Common myeloid progenitor, CD34-positive (primary cell): ENCODE data around the gene SAMD4A.

ENCODE experiments used
- CTCF ChIA-PET: fragments of 350-600 bp; sonication (Branson Sonifier 250); formaldehyde crosslinking; loops from one replicate; lab custom pipeline; 2021; ENCODE audit warnings: antibody characterized with exemption; lab: Charles Lee
- POLR2A ChIA-PET: fragments of 350-600 bp; sonication (Branson Sonifier 250); formaldehyde crosslinking; loops from one replicate; lab custom pipeline; 2021; ENCODE audit warnings: antibody characterized with exemption; lab: Charles Lee
- DNase-seq, 3 donors: peaks; one replicate each; pipeline versions ENCODE4 v3.0.0 to v3.0.0-alpha.2; 2013
- H3K27ac ChIP-seq, 2 experiments: 1 replicate in 1 of 2; 2 replicates in 1 of 2; pipeline ENCODE4 v1.7.0; 2013; ENCODE audit warnings: inconsistent platforms in 2 of 2, low read length in 2 of 2, mild to moderate bottlenecking in 2 of 2, low read depth in 1 of 2, moderate library complexity in 1 of 2; ENCODE audit not compliant: severe bottlenecking in 2 of 2, insufficient read depth in 1 of 2, poor library complexity in 1 of 2
- H3K27me3 ChIP-seq, 5 experiments: replicated peaks in 2 of 5; 1 replicate in 3 of 5; 2 replicates in 2 of 5; pipeline versions ENCODE4 v1.6.1 to v1.7.0; 2013; ENCODE audit warnings: low read length in 4 of 5, mild to moderate bottlenecking in 2 of 5, moderate library complexity in 2 of 5, inconsistent platforms in 1 of 5; ENCODE audit not compliant: insufficient read depth in 5 of 5, control insufficient read depth in 4 of 5
- H3K36me3 ChIP-seq, 4 experiments: 1 replicate in 2 of 4; 2 replicates in 2 of 4; pipeline versions ENCODE4 v1.6.1 to v1.7.0; 2013; ENCODE audit warnings: low read length in 3 of 4, control low read depth in 1 of 4, mild to moderate bottlenecking in 1 of 4; ENCODE audit not compliant: control insufficient read depth in 4 of 4, insufficient read depth in 4 of 4
- H3K4me1 ChIP-seq, 4 experiments: 1 replicate in 3 of 4; 2 replicates in 1 of 4; pipeline versions ENCODE4 v1.6.1 to v1.7.1; 2013; ENCODE audit warnings: low read length in 3 of 4, mild to moderate bottlenecking in 3 of 4, control low read depth in 1 of 4, inconsistent platforms in 1 of 4, moderate library complexity in 1 of 4; ENCODE audit not compliant: control insufficient read depth in 4 of 4, insufficient read depth in 4 of 4; ENCODE audit errors: control extremely low read depth in 1 of 4
- H3K4me3 ChIP-seq, 7 experiments: 1 replicate in 4 of 7; 2 replicates in 3 of 7; pipeline versions ENCODE4 v1.5.1 to v1.7.0; 2013; ENCODE audit warnings: mild to moderate bottlenecking in 7 of 7, low read length in 6 of 7, moderate library complexity in 6 of 7, inconsistent platforms in 2 of 7, low read depth in 2 of 7, control low read depth in 1 of 7; ENCODE audit not compliant: insufficient read depth in 4 of 7, control insufficient read depth in 1 of 7; ENCODE audit errors: extremely low read depth in 1 of 7
- H3K9me3 ChIP-seq, 5 experiments: 1 replicate in 4 of 5; 2 replicates in 1 of 5; pipeline versions ENCODE4 v1.6.1 to v1.7.1; 2013; ENCODE audit warnings: low read length in 4 of 5, mild to moderate bottlenecking in 2 of 5, inconsistent platforms in 1 of 5, low read depth in 1 of 5, moderate library complexity in 1 of 5; ENCODE audit not compliant: control insufficient read depth in 4 of 5, insufficient read depth in 2 of 5; ENCODE audit errors: control extremely low read depth in 1 of 5
- WGBS: methylation state at CpG from one replicate; pipeline ENCODE4 v1.1.5; 2013; ENCODE audit not compliant: insufficient coverage; 5-methylcytosine and 5-hydroxymethylcytosine counted together

SAMD4A gene

DNA sequence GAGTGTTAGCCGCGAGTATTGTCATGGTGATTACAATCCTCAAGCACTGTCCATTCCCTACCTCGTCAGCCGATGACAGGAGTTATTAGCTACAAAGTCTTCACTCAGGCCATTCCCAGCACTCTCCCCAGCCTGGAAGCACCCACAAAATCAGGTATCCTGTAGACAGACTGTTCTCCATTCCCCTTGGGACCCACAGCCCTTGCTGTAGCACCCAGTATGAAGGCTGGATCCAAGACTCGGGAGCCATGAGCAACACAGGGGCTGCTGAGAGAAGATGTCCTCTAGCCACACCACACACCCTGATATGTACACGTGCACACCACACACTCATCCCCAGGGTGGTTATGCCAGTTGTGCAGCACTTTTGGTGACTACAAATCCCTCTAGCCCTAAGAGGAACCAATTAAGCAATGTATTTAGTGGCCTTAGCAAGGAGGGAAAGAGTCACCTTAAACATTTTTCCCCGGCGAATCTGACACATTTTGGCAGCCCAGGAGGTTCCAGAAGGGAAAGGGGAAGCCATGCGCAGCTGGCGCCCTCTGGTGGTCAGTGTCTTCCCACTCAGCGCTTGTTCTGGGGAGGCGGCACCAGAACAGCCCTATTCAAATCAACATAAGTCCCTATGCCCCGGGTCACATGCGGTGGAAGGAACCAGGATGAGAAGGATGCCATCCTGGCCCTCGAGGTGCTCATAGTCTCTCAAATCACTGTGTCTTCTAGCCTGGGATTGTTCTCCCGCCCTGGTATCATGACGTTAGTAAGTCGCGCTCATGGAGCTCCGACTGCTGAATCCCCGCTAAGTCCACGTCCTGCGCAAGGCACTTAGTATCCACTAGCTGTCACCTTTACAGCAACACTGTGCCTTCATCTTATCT is 238.8 kb downstream of the SAMD4A start:
- DNase-seq: peak; percentile 80 to 87 (median 84)
- Histone ChIP-seq H3K27ac (no peak overlapping the region), H3K27me3 (peaks cover 0 to 2% (median 0%) of the 10 kb centered on the region in 5 experiments), H3K4me3 (peak overlapping the region in 1 of 7 experiments; percentile 19), H3K9me3 (no peaks in the 10 kb centered on the region), H3K4me1 (peaks cover 0 to 8% (median 0%) of the 10 kb centered on the region in 4 experiments), H3K36me3 (no peaks in the 10 kb centered on the region)
- CTCF ChIA-PET: interaction anchor here (0.8 to 7.9 kb wide), 21 partner anchors 9 to 255 kb away, joined by 3 to 76 read pairs (median 6); partner anchors contain the start of genes GCH1 and SAMD4A
- POLR2A ChIA-PET: no interaction called here
- 49% methylated on average over 15 of the region's 23 CpGs for WGBS

DNA sequence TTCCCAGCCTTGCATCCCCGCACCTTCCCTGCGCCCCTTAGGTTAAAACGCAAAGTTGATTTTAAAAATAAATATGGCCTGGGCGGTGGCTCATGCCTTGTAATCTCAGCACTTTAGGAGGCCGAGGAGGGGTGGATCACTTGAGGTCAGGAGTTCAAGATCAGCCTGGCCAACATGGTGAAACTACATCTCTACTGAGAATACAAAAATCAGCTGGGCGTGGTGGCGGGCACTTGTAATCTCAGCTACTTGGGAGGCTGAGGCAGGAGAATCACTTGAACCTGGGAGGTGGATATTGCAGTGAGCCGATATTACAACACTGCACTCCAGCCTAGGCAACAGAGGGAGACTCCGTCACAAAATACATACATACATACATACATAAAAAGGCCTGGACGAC is 239.7 kb downstream of the SAMD4A start:
- 94% methylated on average over 7 of the region's 10 CpGs for WGBS
- POLR2A ChIA-PET: no interaction called here
- Histone ChIP-seq H3K27ac (no peak overlapping the region), H3K27me3 (peaks cover 0 to 2% (median 0%) of the 10 kb centered on the region in 5 experiments), H3K4me1 (peaks cover 0 to 8% (median 0%) of the 10 kb centered on the region in 4 experiments), H3K36me3 (no peaks in the 10 kb centered on the region), H3K9me3 (no peaks in the 10 kb centered on the region), H3K4me3 (no peak overlapping the region)
- DNase-seq: no peak
- CTCF ChIA-PET: interaction anchor here (0.8 to 7.9 kb wide), 12 partner anchors 12 to 249 kb away, joined by 3 to 76 read pairs (median 14); partner anchors contain the start of genes GCH1 and SAMD4A

DNA sequence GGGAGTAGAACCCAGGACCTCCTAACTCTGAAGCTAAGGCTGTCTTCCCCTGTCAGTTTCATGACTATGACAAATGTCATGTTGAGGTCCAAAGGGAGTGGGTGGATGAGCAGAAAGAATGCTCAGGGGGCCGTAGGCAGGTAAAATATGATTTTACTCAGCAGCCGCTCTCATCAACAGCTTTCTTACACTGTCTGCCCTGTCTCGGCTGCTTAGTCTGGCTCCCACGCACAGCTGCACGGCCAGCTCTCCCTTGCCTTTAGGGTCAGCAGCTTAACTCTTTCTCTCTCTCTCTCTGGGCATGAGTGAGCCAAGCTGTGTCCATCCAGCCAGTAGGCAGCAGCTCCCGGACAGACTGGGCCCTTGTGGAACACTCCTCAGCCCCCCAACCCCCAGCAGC is 240.5 kb downstream of the SAMD4A start:
- 100% methylated on average over 5 of the region's 6 CpGs for WGBS
- Histone ChIP-seq H3K9me3 (no peaks in the 10 kb centered on the region), H3K4me3 (no peak overlapping the region), H3K4me1 (peaks cover 0 to 8% (median 0%) of the 10 kb centered on the region in 4 experiments), H3K27me3 (peaks cover 0 to 2% (median 0%) of the 10 kb centered on the region in 5 experiments), H3K27ac (no peak overlapping the region), H3K36me3 (no peaks in the 10 kb centered on the region)
- ChIA-PET CTCF (interaction anchor here (0.6 to 7.9 kb wide), 7 partner anchors 11 to 247 kb away, joined by 3 to 76 read pairs (median 5); partner anchors contain the start of gene SAMD4A), POLR2A (no interaction called here)
- no peak for DNase-seq

DNA sequence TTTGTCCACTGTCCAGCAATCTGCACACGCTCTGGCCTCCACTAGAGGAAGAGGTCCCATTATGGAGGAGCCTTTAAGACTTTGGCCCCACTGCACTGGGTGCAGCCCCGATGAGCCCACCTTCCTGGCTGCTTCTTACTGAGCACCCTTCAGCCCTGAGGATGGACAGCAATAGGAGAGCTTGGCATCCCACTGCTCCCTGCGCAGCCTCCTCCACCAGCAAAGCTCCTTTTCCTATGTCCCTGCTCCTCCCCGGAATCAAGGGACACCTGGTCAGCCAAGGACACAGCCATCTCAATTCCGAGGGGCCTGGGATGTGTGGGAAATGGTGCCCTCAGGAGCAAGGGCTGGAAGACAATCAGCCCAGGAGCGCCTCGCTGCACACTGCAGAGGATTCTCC is 241.0 kb downstream of the SAMD4A start:
- Histone ChIP-seq H3K27me3 (peaks cover 0 to 2% (median 0%) of the 10 kb centered on the region in 5 experiments), H3K4me1 (peaks cover 0 to 8% (median 0%) of the 10 kb centered on the region in 4 experiments), H3K9me3 (no peaks in the 10 kb centered on the region), H3K4me3 (no peak overlapping the region), H3K27ac (no peak overlapping the region), H3K36me3 (no peaks in the 10 kb centered on the region)
- 96% methylated on average over 6 of the region's 7 CpGs for WGBS
- ChIA-PET CTCF (interaction anchor here (0.8 to 7.9 kb wide), 6 partner anchors 11 to 248 kb away, joined by 3 to 76 read pairs (median 34); partner anchors contain the start of gene SAMD4A), POLR2A (no interaction called here)
- no peak for DNase-seq

DNA sequence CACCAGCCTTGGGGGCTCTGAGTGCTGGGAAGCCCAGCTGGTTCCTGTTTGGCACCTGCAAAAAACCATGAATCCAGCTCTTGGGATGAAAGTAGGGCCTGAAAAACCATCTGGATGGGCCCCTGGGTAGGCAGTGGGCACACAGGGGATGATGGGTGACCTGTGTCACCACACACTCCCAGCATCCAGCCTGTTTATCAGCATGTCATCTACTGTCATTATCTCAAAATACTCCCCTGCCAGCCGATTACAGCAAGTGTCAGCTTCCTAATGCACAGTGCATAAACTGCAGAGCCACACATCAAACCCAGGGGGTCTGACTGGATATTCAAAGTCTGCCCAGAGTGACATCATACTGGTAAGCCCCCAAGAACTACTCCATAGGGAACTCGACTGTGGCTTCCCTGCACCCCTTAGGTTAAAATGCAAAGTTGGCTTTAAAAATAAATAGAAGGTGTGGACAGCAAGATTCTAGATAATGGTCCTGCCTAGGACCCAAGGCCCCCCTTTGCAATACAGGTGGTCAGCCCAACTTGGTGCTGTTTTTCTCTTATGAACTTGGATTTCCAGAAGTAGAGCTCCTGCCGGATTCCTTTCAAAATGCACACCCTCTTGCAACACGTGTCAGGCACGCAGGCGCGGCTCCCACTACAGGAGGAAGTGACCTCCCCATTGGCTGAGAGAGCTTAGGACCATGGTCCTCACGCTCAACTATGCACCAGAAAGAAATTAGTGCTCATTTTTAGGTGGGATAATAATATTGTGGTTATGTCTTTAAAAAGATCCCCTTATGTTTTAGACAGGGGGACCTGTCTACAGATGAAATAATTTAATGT is 241.6 kb downstream of the SAMD4A start:
- no peaks in the 10 kb centered on the region for H3K36me3 ChIP-seq
- CTCF ChIA-PET: interaction anchor here (0.8 to 7.9 kb wide), 6 partner anchors 10 to 248 kb away, joined by 3 to 76 read pairs (median 34); partner anchors contain the start of gene SAMD4A
- 100% methylated on average over 6 of the region's 8 CpGs for WGBS

DNA sequence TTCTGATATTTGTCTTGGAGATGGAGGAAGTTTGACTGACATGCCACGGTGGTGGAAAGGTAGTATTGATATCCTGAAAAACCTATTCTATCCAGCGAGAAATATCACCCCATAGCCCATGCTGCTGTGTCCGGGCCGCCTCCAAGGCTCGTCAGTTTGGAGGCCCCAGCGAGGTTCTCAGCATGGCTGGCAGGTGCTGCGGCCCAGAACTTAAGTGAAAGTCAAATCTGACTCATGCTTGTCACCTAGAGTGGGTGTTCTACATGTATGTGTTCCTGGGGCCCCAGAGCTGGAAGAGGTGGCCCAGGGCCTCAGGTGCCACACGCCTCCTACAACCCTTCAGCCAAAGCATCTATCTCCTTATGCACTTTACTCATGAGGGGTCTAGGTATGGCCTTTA is 242.8 kb downstream of the SAMD4A start:
- H3K4me1 ChIP-seq: peaks cover 0 to 7% (median 0%) of the 10 kb centered on the region in 4 experiments
- no peak for DNase-seq
- H3K27me3 ChIP-seq: no peaks in the 10 kb centered on the region
- H3K4me3 ChIP-seq: no peak overlapping the region
- WGBS: 100% methylated on average over 7 of the region's 8 CpGs
- no peak overlapping the region for H3K27ac ChIP-seq
- ChIA-PET POLR2A (no interaction called here), CTCF (interaction anchor here (6.3 to 7.6 kb wide), 2 partner anchors 9 to 245 kb away, joined by 62 to 63 read pairs; partner anchors contain the start of gene SAMD4A)
- no peaks in the 10 kb centered on the region for H3K9me3 ChIP-seq
- no peaks in the 10 kb centered on the region for H3K36me3 ChIP-seq

More for the DNA sequence above, 241.6 kb downstream of the SAMD4A start:
- H3K4me3 ChIP-seq: no peak overlapping the region
- H3K9me3 ChIP-seq: no peaks in the 10 kb centered on the region
- H3K4me1 ChIP-seq: peaks cover 0 to 8% (median 0%) of the 10 kb centered on the region in 4 experiments
- no peak overlapping the region for H3K27ac ChIP-seq
- DNase-seq: no peak
- H3K27me3 ChIP-seq: peaks cover 0 to 2% (median 0%) of the 10 kb centered on the region in 5 experiments
- POLR2A ChIA-PET: no interaction called here
